Hematopoietic multipotent progenitor cell treated with erythropoietin and hydrocortisone succinate and interleukin-3 and kit ligand, for 17 days (in vitro differentiated cells): ENCODE data around the gene MAPK7.

ENCODE experiments used
- DNase-seq: peaks from one replicate; pipeline ENCODE4 v3.0.0-alpha.2; 2015; ENCODE audit warnings: low spot score

The MAPK7 gene

DNA sequence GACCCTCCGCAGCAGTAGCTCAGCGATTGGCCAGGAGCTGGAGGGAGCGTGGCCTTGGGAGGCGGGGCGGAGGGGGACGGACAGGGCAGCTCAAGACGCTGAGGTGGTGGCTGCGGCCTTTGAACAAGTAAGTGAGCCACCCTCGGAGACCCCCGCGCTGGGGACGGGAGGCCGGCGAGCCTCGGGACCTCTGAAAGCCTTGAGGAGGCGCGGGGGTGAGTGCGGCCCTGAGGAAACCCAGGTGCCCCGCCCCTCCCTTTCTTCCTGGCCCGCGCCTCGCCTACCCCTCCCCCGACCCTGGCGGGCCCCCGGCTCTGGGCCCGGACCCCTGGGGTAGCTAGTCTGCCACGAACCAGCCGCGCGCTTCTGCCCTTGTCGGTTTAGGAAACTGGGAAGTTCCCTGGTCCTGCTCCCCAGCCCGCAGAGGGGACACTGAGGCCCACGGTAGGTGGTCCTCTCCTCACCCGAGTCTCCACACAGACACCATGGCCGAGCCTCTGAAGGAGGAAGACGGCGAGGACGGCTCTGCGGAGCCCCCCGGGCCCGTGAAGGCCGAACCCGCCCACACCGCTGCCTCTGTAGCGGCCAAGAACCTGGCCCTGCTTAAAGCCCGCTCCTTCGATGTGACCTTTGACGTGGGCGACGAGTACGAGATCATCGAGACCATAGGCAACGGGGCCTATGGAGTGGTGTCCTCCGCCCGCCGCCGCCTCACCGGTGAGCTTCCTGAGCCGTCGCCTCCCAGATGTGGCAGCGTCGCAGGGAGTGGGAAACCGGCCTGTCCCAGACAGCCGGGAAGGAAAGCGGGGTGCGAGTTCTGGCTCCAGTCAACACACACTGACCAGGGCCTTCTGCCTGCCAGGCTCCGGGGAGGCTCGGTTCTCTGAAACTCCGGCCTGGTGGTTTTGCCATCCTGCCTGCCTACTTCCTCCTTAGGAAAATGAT lies at the start of gene MAPK7:
MAPK7 (plus strand) TSS at position 83 of the 945 bp plus-strand sequence; CDS start at position 486, 403 bp downstream.
- no peak for DNase-seq

DNA sequence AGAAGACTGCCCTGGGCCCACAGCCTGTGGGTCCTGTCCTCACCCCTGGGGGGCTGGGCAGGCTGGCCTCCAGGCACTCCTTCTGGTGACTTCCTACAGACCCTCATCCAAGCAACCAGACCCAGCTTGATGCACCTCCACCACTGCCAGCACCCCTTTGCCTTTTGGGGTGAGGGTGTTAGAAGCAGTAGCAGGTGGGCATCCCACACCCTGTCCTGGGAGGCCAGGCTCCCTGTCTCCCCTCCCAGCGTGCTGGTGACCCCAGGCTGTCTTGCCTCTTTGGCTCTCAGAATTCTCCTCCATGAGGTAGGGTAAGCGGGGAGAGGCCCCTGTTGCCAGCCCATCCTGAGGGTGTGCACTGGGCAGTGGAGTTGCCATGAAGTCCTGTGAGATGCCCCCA lies 49.2 kb upstream of the MAPK7 start:
- DNase-seq, result no peak

DNA sequence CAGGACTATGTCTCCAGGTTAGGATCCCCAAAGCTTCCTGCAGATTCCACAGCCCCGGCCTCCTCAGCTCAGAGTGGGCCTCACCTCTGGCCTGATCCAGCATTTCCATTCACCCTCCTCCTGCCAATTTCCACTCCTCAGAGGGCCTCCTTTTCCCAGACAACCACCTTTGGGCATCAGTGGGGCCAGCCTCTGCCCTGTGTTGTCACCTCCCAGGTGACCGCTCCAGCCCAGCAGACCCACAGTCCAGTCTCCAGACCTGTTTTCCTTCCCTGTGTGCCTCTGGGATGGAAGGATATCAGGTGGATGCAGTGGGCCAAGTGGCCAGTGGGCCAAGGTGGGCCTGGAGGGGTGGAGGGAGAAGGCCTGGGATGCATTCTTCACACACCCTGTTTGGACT lies 48.5 kb upstream of the MAPK7 start:
- no peak for DNase-seq

DNA sequence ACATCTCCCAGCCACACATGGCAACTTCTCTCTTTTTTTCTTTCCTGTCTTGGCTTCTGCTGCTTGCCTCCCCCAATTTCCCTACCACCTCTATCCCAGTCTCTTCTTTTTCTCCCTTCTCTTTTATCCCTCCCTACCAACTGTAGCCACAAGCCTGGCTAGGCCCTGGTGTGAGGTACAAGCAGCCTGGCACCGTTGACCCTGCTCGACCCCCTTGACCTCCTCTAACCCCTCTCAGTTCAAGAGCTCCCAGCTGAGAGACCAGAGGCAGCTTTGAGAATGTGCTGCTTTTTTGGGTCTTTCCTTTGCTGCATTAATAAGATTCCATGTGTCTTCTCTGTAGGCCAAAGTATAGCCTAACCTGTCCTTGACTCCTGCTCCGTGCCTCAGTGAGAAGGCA lies 48.0 kb upstream of the MAPK7 start:
- no peak for DNase-seq

DNA sequence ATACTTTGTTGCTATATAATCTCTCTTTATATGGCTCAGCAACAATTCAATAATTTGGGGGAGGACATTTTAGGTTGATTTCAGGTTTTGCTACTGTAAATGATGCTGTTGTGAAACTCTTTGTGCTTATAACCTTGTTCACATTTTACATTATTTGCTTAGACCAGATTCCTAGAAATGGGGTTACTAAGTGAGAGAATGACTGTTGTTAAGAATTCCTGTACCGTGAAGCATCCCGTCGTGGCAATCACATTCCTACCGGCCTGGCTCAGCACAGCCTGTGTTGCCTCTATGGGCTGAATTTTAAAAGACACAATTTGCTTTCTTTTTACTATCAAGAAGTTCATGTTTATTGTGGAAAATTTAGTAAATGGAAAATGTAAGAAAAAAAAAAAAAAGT lies 47.2 kb upstream of the MAPK7 start:
- no peak for DNase-seq

DNA sequence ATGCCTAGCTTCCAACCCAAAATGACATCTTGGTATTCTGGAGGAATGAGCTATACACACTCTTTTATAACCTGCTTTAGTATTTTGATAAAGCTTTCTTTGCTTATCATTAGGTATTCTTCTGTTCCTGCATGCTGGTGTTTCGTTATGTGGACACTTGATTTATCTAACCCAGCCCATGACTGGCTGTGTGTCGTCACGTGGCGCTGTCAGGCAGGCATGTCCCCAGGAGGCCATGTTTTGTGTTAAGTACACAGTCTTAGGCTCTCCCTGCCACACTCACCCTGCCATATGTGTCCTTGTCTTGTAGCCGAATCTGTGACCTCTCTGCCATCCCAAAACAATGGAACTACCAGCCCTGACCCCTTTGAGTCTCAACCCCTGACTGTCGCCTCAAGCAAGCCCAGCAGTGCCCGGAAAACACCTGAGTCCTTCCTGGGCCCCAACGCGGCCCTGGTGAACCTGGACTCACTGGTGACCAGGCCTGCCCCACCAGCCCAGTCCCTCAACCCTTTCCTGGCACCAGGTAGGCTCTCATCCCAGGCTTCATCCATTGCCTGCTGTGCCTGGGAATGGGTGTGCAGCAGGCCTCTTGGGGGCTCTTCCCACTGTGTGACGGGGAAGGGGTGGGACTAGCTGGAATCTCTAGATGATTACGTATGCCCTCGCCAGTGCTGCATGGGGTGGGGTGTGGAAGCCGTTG lies 46.6 kb upstream of the MAPK7 start:
- no peak for DNase-seq

DNA sequence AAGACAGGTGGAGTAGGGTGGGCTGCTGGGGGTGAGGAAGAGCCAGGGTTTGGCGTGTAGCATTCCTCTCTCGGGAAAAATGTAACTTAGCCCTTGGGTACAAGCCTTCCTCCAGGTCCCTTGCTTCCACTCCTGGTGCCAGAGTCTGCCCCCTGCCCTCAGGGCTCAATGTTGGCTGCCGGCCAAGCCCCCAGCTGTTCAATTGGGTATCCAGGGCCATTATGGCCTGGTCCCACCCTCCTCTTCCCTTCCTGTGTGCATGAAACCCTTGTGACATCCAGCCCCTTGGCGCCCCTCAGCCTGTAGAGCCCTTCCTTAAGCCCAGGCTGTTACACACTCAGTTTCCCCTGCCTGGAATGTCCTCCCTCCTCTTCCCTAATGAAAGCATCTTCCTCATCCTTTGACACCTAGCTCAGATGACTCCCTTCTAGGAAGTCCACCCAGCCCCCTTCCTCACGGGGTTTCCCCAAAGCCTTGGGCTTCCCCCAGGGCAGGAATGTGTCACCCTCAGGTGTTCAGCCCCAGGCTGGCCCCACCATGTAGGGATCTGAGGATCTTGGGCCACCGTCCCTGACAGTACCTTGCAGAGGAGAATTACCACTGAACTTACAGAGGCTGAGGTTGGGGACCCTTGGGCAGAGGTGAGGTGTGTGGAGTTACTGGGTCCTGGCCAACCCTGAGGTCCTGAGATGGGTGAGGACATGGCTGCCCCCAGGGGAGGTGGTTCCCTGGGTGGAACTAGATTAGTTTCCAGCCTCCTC lies 45.7 kb upstream of the MAPK7 start:
- no peak for DNase-seq

DNA sequence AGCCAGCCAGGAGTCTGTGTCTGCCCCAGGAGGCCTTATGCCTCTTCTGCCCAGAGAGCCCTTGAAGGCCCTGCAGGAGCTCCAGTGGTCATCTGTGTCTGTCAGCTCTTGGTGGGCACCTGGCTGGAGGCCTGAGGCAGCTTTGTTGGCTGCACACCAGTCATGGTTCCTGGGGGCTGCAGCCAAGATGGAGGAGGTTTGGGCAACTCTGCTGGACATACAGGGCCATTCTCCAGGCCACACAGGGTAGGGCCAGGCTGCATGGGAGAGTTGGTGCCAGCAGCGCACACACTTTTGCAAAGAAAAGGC lies 45.2 kb upstream of the MAPK7 start:
- no peak for DNase-seq

DNA sequence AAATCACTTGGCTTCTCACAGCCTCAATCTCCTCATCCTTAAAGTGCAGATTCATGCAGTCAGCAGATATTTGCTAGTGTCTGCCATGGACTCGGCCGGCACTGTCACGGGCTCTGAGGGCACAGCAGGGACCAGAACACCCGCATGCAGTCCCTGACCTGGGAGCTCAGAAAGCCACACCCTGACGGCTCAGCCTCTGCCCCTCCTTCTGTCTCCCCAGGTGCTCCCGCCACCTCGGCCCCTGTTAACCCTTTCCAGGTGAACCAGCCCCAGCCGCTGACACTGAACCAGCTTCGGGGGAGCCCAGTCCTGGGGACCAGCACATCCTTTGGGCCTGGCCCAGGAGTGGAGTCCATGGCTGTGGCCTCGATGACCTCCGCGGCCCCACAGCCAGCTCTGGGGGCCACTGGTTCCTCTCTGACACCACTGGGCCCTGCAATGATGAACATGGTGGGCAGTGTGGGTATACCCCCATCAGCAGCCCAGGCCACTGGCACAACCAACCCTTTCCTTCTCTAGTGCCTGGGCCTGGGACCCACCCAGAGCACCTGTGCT lies 44.5 kb upstream of the MAPK7 start:
- DNase-seq, result no peak

DNA sequence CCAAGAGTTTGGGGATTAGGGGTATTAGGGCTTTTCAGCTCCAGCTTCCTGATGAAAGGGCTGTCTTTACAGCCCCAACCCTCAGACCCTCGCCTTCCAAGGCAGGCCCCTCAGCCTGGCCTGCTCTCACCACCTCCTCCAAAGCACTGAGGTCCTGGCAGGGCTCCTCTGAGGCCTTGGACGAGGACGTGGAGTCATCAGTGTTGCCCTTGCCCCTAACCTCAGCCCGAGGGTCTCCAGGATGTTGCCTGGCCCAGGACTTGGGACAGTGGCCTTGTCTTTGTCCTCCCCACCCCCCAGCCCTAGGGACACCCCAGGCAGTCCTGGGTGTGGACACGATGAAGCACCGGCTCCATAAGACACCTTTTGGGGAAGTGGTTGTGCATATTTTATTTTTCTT lies 44.0 kb upstream of the MAPK7 start:
- DNase-seq, result no peak

DNA sequence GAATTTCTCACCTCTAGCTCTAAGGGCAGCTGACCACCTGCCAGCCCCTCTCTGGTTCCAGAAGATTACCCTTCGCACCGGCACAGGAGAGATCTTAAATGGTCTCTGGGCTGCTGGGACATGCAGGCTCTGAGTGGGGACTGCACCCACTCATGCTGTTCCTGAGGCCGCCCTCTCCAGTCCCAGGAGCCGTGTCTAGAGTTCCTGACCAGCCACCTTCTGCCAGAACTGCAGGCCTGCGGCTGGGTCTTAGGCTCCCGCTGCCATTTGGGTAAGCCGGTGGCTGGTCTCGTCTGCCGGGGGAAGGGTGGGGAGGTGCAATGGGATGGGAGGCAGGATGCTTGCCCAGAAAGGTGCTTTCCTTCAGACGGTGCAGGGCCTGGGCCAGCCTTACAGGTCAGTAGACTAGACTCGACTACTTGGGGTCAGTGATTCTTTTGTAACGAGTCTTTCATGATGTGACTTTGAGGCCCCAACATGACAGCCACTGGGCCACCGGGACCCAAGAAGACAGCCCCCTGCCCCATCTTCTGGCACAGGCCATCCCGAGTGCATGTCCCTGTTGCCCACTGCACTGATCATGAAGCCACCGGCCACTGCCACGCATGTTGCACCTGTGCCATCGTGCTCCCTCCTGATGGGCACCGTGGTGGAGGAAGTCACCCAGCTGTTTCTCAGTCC lies 42.2 kb upstream of the MAPK7 start:
- no peak for DNase-seq

DNA sequence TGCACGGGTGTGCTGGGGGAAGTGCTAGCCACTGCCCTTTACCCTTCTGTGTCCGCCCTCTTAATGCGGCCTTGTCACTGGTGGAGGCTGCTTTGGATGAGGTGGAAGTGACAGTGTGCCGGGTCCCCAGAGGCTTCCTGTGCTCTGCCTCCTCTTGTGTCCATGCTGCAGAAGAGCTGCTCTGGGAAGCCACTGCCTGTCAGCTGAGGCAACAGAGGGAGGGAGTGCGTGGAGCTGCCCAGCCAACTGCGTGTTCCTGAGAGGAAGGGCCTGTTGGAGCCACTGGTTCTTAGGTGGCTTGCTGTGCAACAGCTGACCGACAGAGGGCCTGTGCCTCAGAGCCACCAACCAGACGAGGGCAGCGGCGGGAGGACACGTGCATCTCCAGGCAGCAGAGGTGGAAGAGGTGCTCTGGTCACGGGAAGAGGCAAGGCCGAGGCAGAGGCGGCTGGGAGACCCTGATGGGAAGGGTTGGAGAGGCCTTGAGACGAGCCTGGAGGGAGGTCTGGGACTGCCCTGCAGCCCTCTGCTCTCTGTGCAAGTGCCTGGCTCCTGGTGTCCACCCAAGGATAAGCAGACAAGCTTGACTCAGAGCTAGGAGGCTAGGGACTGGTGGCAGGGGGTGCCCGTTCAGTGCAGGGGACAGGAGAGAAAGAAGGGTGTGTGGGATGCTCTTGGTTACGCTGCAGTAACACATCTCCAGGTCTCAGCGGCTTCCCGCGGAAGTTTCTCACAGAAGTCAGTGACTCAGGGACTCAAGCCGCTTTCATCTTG lies 41.2 kb upstream of the MAPK7 start:
- no peak for DNase-seq

DNA sequence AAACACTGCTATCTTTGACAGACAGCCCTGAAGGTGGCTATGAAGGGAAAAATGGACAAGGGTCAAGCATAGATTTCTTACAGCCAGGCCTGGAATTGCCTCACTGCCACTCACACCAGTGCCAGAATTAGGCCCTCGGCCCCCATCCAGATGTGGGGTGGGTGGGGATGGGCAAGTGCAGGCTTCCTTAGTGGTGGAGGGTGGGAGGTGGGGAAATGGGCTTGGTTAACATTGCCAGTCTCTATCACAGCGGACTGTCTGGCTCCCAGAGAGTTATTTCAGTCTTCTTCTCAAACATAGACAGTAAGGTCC lies 40.6 kb upstream of the MAPK7 start:
- no peak for DNase-seq

DNA sequence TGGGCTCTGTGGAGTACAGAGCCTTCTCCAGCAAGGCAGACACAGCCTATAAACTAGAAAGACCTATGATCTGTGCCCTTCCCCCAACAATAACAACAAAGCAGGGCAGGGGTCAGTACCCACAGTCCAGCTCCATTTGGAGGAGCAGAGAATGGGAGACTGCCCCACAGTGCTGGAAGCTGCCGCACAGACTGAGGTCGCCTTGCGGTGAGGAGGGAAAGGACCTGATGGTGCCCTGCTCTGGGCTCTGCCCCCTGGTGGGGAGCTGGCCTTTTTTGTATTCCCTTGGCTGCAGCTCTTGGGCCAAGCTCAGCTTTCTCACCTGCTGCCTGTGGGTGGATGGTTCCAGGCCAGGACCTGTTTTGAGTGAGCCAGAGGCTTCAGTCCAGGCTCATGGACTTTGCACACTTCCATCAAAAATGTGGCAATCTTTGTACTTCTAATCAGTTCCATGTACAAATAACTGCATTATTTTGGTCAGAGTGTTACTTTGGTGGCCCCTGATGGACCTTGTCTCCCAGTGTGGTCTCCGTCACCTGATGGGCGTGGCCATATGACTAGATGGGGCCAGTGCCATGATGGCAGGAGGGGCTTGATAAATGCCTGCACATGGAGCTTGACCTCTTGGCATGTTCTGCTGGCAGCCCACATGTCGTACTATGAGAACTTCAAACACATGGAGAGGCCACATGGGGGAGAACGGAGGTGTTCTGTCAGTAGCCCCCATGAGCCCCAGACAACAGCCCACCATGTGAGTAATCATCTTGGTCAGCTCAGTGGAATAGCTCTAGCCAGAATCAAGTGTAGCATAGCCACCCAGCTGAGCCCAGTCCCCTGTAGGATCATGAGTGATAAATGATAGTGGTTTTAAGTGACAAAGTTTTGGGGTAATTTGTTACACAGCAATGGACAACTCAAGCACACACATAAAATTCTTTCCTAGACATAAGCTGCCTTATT lies 40.0 kb upstream of the MAPK7 start:
- peak; percentile 77 for DNase-seq

DNA sequence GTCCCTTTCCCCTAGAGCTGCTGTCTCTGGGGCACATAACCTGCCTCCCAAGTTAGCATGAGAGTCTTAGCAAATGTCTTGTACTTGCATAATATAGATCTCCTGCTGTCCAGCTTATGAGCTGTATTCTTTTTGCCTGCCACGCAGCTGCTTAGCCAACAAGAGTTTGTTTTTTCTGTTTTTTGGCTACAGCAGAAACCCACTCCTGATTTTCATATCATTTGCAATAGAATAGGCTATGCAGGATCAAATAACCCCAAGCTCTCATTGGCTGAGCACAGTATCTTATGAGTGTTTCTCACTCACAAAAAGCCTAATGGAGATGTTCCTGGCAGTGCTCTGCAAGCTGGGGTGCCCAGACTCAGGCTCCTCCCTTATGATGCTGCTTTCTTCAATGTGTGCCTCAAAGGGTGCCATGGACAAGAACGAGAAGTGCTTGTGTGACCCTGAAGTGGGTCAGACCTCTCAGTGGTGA lies 38.9 kb upstream of the MAPK7 start:
- DNase-seq, result no peak

DNA sequence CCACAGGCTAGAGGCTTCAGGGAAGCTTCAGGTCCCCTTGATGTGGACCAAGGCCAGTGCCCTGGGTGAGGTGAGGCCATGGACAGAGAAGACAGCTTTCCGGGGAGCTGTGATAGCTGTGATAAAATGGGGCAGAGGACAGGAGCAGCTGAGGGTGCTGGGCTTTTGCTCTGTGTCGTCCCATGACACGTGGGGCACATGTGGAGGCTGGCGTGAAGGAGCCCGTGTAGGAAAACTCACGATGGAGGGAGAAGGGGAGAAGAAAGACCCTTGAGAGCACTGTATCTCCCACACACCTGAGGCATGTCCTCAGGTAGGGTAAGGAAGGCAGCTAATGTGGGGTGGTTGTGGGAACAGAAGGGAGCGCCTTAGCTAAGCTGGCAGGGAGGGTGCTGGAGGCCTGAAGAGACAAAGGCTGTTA lies 37.1 kb upstream of the MAPK7 start:
- DNase-seq, result no peak

DNA sequence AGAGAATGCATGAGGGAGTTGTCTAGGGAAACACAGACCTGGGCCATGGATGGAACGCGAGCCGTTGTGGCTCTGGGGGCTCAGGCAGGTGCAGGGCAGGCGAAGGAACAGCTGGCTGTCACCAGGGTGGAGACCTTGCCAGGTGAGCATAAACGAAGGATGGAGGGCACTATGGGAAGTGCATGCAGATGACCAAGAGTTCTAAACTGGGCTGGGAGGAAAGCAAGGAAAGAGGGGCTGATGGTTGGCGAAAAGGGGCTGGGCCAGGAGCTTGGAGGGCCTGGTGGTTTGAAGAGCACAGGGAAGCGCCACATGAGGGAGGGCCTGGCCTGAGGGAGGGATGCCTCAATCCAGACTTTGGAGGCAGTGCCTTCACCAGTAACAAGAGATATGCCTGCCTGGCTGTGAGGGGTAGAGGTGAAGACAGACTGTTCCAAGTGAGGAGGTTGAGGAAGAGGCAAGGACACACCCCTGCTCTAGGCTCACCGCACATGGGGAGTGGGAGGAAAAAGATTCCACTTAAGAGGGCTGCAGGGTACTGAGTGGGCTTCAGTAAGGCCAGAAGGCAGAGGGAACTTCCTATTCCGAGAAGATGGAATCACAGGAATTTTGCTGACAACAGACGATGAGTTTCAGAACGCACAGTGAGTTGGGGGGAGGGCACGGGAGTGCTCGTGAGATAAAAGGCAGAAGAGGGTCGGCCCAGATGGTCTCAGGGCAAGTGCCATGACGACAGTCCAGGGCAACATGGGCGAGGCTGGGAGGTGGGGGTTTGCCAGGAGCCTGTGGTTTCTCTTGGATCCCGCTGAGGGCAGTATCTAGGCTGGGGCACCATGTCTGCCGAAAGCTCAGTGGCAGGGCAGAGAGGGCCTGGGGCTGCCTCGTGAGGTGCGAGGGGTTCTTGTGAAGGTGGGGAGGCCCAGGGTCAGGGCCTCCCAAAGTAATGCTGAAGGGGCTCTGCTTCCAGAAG lies 36.4 kb upstream of the MAPK7 start:
- no peak for DNase-seq

DNA sequence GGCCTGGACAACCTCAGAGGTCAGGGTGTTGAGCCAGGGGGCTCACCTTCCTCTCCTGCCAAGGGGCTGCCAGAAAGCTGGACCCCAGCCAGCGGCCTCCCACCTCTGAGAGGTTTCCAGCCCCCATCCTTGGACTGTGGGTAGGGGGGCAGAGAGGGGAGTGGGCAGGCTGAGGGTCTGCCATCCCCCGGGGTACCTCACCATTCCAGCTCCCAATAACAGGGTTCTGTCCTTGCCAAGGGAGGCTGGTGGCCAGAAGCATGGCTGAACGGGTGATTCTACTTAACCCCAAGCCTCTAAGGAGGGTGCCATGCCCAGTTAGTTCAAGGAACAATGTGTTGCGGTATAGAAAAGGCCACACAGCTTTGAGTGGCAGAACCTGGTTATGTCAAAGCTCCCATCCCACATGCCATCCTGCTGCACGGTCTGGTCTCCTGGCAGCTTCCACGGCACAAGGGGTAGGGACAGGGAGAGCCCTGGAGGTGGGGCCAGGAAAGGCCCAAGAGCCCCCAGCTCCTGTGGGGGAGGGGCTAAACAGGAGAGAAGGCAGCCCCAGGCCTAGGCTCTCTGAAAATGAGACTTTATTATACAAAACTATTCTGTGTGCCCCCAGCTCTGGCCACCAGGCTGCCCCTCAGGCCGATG lies 35.6 kb upstream of the MAPK7 start:
- DNase-seq, result no peak
